Measurements from ENCODE around the gene AKAP5. TPM values are rescaled to one million over a fixed set of nuclear protein-coding genes. Genes with fewer than 3 reads are reported as not detected.
A peak's percentile ranks its signal among the peaks of the same experiment; 100 is the strongest.

AKAP5 gene
- total RNA-seq, 1 experiment from 2014 or later, result 0.13 TPM

GRCh38 chr14:64447876-64448670, 17.2 kb upstream of the AKAP5 start:
- in situ Hi-C loops (cut with HindIII; ENCODE audit: low pct_unique_long_range_greater_than_20kb, low sequenced_read_pairs), result no loop called here
- DNase-seq (ENCODE audit: low read depth, low spot score), result no peak

GRCh38 chr14:64450255-64450654, 15.0 kb upstream of the AKAP5 start:
- in situ Hi-C loops (cut with HindIII; ENCODE audit: low pct_unique_long_range_greater_than_20kb, low sequenced_read_pairs), result no loop called here
- DNase-seq (ENCODE audit: low read depth, low spot score), result no peak

- no peak for DNase-seq (ENCODE audit: low read depth, low spot score)
- in situ Hi-C loops (cut with HindIII; ENCODE audit: low pct_unique_long_range_greater_than_20kb, low sequenced_read_pairs), result no loop called here
Observed at GRCh38 chr14:64454671-64455070, 10.6 kb upstream of the AKAP5 start.

GRCh38 chr14:64459405-64460136, 5.7 kb upstream of the AKAP5 start:
- DNase-seq (ENCODE audit: low read depth, low spot score), result no peak
- in situ Hi-C loops (cut with HindIII; ENCODE audit: low pct_unique_long_range_greater_than_20kb, low sequenced_read_pairs), result no loop called here

DNA sequence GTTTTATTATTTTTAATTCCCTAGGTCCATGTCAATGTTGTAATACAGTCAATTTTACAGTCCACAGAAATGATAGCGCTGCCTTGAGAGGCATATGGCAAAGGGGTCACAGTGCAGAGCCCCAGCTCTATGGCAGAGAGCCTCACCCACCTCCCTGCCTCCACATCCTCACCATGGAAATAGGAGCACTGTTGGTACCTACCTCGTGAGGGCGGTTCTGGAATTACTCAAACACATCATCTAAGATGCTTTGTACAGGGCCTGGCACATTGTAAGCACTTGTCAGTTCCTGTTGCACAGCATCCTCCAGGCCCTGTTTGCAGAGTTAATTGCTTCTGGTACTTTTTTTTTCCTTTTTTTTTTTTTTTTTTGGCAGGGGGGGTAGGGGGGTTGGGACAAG, 4.1 kb upstream of the AKAP5 start:
- in situ Hi-C loops (cut with HindIII; ENCODE audit: low pct_unique_long_range_greater_than_20kb, low sequenced_read_pairs), result no loop called here

GRCh38 chr14:64463195-64463594, 2.1 kb upstream of the AKAP5 start:
- in situ Hi-C loops (cut with HindIII; ENCODE audit: low pct_unique_long_range_greater_than_20kb, low sequenced_read_pairs), result no loop called here
- DNase-seq (ENCODE audit: low read depth, low spot score), result no peak

More for the DNA sequence above, 4.1 kb upstream of the AKAP5 start:
- DNase-seq (ENCODE audit: low read depth, low spot score), result no peak

- in situ Hi-C loops (cut with HindIII; ENCODE audit: low pct_unique_long_range_greater_than_20kb, low sequenced_read_pairs), result no loop called here
- DNase-seq (ENCODE audit: low read depth, low spot score), result no peak
Observed at GRCh38 chr14:64463873-64464272, 1.4 kb upstream of the AKAP5 start.

GRCh38 chr14:64464651-64465050, 648 bp upstream of the AKAP5 start:
- in situ Hi-C loops (cut with HindIII; ENCODE audit: low pct_unique_long_range_greater_than_20kb, low sequenced_read_pairs), result no loop called here
- no peak for DNase-seq (ENCODE audit: low read depth, low spot score)

DNA sequence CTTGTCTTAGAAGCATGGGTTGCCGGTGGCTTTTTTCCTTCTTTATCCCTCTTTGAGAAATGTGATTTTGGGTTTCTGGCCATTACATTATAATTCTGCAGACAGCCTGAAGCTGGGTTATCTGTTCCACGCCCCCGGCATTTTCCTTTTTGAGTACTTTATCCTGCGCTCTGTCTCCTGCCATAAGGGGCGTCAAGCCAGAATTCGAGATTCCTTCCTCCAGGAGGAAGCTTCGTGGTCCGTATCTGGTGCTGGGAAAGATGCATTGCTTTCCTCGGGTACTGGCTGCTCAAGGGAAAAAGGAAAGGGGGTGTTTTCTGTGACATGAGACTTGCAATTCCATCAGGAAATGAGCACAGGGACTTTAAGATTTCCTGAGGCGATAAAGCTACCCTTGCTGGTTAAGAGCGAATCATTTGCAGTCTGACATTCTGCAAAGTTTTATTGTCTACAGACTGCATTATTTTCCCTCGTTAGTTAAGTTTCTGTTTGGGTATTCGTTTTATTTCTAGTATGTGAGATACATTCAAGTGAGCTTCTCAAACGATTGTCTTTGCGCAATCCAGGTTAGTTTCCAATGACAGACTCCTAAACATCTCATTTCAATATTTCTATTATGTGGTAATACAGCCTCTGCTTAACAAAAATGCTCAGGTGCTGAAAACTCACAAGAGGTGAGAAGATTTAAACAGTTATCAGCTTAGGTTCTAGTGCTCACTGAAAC, 694 bp downstream of the AKAP5 start:
- in situ Hi-C loops (cut with HindIII; ENCODE audit: low pct_unique_long_range_greater_than_20kb, low sequenced_read_pairs), result no loop called here
- DNase-seq (ENCODE audit: low read depth, low spot score), result peak; percentile 28

GRCh38 chr14:64467101-64467500, 1.8 kb downstream of the AKAP5 start:
- no peak for DNase-seq (ENCODE audit: low read depth, low spot score)
- in situ Hi-C loops (cut with HindIII; ENCODE audit: low pct_unique_long_range_greater_than_20kb, low sequenced_read_pairs), result no loop called here

- no peak for DNase-seq (ENCODE audit: low read depth, low spot score)
- in situ Hi-C loops (cut with HindIII; ENCODE audit: low pct_unique_long_range_greater_than_20kb, low sequenced_read_pairs), result no loop called here
Observed at GRCh38 chr14:64467566-64467965, 2.3 kb downstream of the AKAP5 start.

GRCh38 chr14:64468451-64468850, 3.2 kb downstream of the AKAP5 start:
- in situ Hi-C loops (cut with HindIII; ENCODE audit: low pct_unique_long_range_greater_than_20kb, low sequenced_read_pairs), result no loop called here
- DNase-seq (ENCODE audit: low read depth, low spot score), result no peak

GRCh38 chr14:64474041-64474440, 8.7 kb downstream of the AKAP5 start:
- in situ Hi-C loops (cut with HindIII; ENCODE audit: low pct_unique_long_range_greater_than_20kb, low sequenced_read_pairs), result no loop called here
- DNase-seq (ENCODE audit: low read depth, low spot score), result no peak

DNA sequence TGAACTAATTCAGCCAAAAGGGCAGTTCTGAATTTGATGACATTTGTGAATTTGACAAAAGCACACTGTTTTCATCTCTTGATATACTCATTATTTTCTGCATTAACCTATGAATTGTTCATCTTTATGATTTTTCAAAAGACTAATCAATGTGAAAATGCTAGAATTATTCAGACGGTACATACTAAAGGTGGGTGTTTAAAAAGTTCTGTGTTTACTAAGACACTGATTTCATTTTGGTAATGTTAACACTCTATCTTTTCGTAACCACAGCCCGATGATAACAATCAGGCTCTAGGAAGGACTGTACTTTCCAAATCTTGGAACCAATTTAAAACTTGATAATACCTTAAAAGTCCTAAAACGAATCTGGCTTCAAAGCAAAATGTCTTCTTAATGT, 9.4 kb downstream of the AKAP5 start:
- no peak for DNase-seq (ENCODE audit: low read depth, low spot score)
- in situ Hi-C loops (cut with HindIII; ENCODE audit: low pct_unique_long_range_greater_than_20kb, low sequenced_read_pairs), result no loop called here

GRCh38 chr14:64475585-64476273, 10.4 kb downstream of the AKAP5 start:
- no peak for DNase-seq (ENCODE audit: low read depth, low spot score)
- in situ Hi-C loops (cut with HindIII; ENCODE audit: low pct_unique_long_range_greater_than_20kb, low sequenced_read_pairs), result no loop called here

- no peak for DNase-seq (ENCODE audit: low read depth, low spot score)
- in situ Hi-C loops (cut with HindIII; ENCODE audit: low pct_unique_long_range_greater_than_20kb, low sequenced_read_pairs), result no loop called here
Observed at GRCh38 chr14:64476438-64476837, 11.1 kb downstream of the AKAP5 start.

DNA sequence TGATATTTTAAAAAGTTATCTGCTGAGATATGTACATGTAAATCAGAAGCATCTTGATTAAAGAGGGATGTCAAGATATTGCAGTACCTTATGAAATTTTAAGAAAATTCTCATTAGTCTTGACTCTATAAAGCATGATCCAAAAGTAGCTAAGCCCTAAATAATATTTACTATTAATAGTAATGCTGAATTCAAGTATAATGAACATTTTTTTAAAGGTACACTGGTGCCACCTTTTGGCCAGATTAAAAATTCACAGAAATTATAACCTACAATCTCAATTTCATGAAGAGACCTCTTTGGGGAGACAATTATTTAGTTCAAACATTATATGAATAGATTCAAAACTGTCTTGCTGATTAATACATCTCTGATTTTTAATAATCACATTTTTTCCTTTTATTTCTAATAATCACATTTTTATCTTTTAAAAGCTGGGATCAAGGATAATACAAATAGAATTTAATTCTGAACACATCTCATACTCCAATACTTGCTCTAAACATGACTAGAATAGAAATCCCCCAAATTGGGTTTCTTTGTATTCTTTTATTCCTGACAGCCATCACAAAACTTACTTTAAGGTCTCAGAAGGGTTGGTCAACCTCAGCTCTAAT, 13.4 kb downstream of the AKAP5 start:
- in situ Hi-C loops (cut with HindIII; ENCODE audit: low pct_unique_long_range_greater_than_20kb, low sequenced_read_pairs), result no loop called here
- DNase-seq (ENCODE audit: low read depth, low spot score), result peak; percentile 28

All from SK-MEL-5 (cell line).